ENCODE measurements around the gene CLECL1.

Gene CLECL1

DNA sequence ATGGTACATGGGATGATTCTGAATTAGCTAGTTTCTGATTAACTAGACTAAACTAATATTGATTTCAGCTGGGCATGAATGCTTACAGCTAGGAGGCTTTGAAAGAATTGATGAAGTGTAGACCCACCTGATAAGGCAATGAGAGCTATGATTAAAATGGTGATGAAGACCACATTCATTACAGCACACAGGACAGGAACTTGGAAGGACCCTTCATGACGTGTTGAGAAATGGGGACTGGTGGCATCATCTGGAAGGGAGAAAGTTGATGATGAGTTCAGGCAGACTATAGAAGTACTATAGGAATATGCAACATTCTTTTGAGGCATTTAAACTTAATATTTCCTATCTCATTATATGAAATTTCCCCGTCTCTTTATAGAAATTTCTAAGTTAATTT lies 23.3 kb upstream of the CLECL1 start:
- TF ChIP-seq CTCF (IDR thresholded peaks at IDR 0.05; ENCODE audit: control insufficient read depth, extremely low read depth, insufficient read depth), result no peak
- H3K4me3 ChIP-seq (ENCODE audit: low read depth, low read length), result no peak overlapping the region
- no peak for DNase-seq (ENCODE audit: low read depth)

DNA sequence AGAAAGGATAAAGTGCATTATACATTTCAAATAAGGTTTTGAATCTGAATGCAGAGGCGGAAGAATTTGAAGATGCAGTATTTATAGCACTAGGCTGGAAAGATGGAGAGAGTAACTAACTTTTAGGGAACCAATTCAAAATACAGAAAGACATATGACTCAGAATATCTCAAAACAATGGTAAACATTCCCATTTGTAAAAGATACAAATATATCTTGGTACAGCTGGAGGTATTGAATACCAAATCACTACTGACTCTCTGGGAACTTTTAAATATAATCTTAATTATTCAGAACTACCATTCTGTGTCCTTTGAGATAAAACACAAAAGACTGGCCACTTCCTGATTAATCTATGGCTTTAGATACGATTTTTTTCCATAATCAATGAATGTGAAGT lies 22.7 kb upstream of the CLECL1 start:
- no peak for TF ChIP-seq CTCF (IDR thresholded peaks at IDR 0.05; ENCODE audit: control insufficient read depth, extremely low read depth, insufficient read depth)
- no peak overlapping the region for H3K4me3 ChIP-seq (ENCODE audit: low read depth, low read length)
- DNase-seq (ENCODE audit: low read depth), result no peak

DNA sequence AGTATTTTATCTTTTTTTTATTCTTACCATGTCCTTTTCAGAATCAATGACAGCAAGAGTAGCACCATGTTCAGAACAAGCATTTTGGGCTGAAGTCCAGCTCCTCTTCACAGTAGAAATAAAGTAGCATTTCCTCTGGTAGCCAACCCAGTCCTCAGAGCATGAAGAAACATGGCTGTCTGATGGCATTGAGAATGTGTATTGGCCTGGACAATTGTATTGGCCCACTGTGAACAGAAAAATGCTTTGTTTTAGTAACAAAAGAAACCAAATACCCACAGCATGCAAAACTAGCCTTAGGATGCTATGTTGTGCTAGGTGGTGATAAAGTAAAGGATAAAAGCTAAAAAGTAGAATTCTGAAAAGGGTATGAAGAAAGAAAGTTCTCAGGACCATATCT lies 22.1 kb upstream of the CLECL1 start:
- no peak overlapping the region for H3K4me3 ChIP-seq (ENCODE audit: low read depth, low read length)
- no peak for TF ChIP-seq CTCF (IDR thresholded peaks at IDR 0.05; ENCODE audit: control insufficient read depth, extremely low read depth, insufficient read depth)
- DNase-seq (ENCODE audit: low read depth), result no peak

- TF ChIP-seq CTCF (IDR thresholded peaks at IDR 0.05; ENCODE audit: control insufficient read depth, extremely low read depth, insufficient read depth), result no peak
- DNase-seq (ENCODE audit: low read depth), result no peak
- H3K4me3 ChIP-seq (ENCODE audit: low read depth, low read length), result no peak overlapping the region
These were observed 21.4 kb upstream of the CLECL1 start for GRCh38 chr12:9754099-9754927.

DNA sequence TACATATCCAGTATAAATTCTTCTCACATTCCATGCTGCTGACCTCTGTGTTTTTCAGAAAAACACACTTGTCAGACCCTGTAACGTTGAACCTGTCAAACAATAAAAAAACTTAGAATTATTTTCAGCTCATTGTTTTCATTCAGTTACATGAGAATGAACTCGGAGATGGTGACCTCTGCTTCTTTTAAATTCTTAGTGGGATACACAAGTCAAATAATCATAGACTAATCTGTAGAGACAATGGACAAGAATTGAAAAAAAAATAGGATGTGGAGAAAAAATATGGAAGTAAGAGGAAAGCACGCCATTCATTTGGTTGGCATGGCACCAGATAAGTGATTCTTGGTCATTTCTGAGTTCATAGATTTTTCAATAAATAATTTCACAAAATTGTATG lies 20.6 kb upstream of the CLECL1 start:
- no peak for DNase-seq (ENCODE audit: low read depth)
- H3K4me3 ChIP-seq (ENCODE audit: low read depth, low read length), result no peak overlapping the region
- TF ChIP-seq CTCF (IDR thresholded peaks at IDR 0.05; ENCODE audit: control insufficient read depth, extremely low read depth, insufficient read depth), result no peak

- no peak for DNase-seq (ENCODE audit: low read depth)
- no peak for TF ChIP-seq CTCF (IDR thresholded peaks at IDR 0.05; ENCODE audit: control insufficient read depth, extremely low read depth, insufficient read depth)
- H3K4me3 ChIP-seq (ENCODE audit: low read depth, low read length), result no peak overlapping the region
These were observed 20.2 kb upstream of the CLECL1 start for GRCh38 chr12:9753073-9753472.

All from LNCaP clone FGC (cell line).